GM12891 (cell line): Measurements from ENCODE around the gene ASB2.

Source experiments
- PAX5 ChIP-seq: IDR thresholded peaks from 2 replicates; pipeline ENCODE4 v1.6.1; 2011; ENCODE audit warnings: low read length, moderate library complexity, mild to moderate bottlenecking; ENCODE audit not compliant: insufficient read depth, severe bottlenecking
- POLR2A ChIP-seq: IDR thresholded peaks from 2 replicates; pipeline ENCODE4 v1.6.1; 2011; ENCODE audit warnings: low read depth, low read length, control low read depth
- POLR2AphosphoS5 ChIP-seq: IDR thresholded peaks from 2 replicates; pipeline ENCODE4 v1.6.1; 2011; ENCODE audit warnings: low read depth, low read length, control low read depth
- POU2F2 ChIP-seq: IDR thresholded peaks from 2 replicates; pipeline ENCODE4 v1.6.1; 2011; ENCODE audit warnings: low read depth, mild to moderate bottlenecking, control low read depth, low read length, moderate library complexity
- SPI1 ChIP-seq: IDR thresholded peaks from 2 replicates; pipeline ENCODE4 v1.6.1; 2011; ENCODE audit warnings: low read depth, low read length, control low read depth
- TAF1 ChIP-seq: IDR thresholded peaks from 2 replicates; pipeline ENCODE4 v1.6.1; 2011; ENCODE audit warnings: low read depth, low read length, control low read depth

- no peak for TF ChIP-seq TAF1
- TF ChIP-seq POLR2A: no peak
- TF ChIP-seq POLR2AphosphoS5: no peak
- TF ChIP-seq POU2F2: no peak
- no peak for TF ChIP-seq SPI1
- no peak for TF ChIP-seq PAX5
Observed at GRCh38 chr14:93921001-93921806, 55.2 kb downstream of the ASB2 start.
